Nephron (organoid): Measurements from ENCODE around the gene PLCB4.

ENCODE experiments used
- H3K27ac Mint-ChIP-seq, 3 experiments: 2 replicates each; pipeline ENCODE4 v1.8.0; 2020; ENCODE audit warnings: mixed read lengths in 3 of 3, mild to moderate bottlenecking in 2 of 3, moderate library complexity in 1 of 3
- H3K27me3 Mint-ChIP-seq: 2 replicates; pipeline ENCODE4 v1.8.0; 2021; ENCODE audit warnings: low read depth, mild to moderate bottlenecking, moderate library complexity, mixed read lengths
- H3K36me3 Mint-ChIP-seq: 2 replicates; pipeline ENCODE4 v1.8.0; 2020; ENCODE audit warnings: low read depth, mixed read lengths
- H3K4me1 Mint-ChIP-seq: 2 replicates; pipeline ENCODE4 v1.8.0; 2020; ENCODE audit warnings: mixed read lengths
- H3K4me3 Mint-ChIP-seq, 3 experiments: 2 replicates each; pipeline ENCODE4 v1.8.0; 2020; ENCODE audit warnings: mild to moderate bottlenecking in 3 of 3, mixed read lengths in 3 of 3, moderate library complexity in 2 of 3
- H3K9me3 Mint-ChIP-seq: 2 replicates; pipeline ENCODE4 v1.8.0; 2020; ENCODE audit warnings: mixed read lengths
- CTCF ChIP-seq, 3 experiments: fragments of 200-600 bp; sonication (generic); IDR thresholded peaks; one replicate each; pipeline ENCODE4 v1.5.0; 2021; ENCODE audit warnings: antibody characterized with exemption in 3 of 3; ENCODE audit not compliant: unreplicated experiment in 3 of 3

The PLCB4 gene

DNA sequence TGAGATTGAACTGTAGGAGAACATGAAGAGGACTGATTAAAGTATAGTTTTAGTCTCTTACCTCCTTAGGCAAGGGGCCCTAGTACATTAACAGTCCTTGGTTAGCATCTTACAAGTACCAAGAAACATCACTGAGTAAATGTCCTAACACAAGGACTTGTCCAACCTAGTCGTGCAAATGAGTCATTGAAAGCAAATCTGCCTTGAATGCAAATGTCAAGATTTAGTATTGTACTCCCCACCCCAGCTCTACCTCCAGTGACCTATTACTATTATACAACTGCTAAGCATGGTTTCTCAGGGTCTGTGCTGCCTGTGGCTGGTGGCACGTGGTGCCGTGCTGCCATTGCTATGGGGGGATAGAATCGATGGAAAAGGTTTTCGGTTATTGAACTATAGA lies 138.4 kb downstream of the PLCB4 start:
- no peak for TF ChIP-seq CTCF (IDR thresholded peaks at IDR 0.05; ENCODE audit: unreplicated experiment in 3 of 3)
- H3K4me3 Mint-ChIP-seq = no peak overlapping the region
- no peaks in the 10 kb centered on the region for H3K9me3 Mint-ChIP-seq
- no peaks in the 10 kb centered on the region for H3K36me3 Mint-ChIP-seq
- H3K27ac Mint-ChIP-seq = no peak overlapping the region
- no peaks in the 10 kb centered on the region for H3K27me3 Mint-ChIP-seq
- peaks cover 7% of the 10 kb centered on the region for H3K4me1 Mint-ChIP-seq

DNA sequence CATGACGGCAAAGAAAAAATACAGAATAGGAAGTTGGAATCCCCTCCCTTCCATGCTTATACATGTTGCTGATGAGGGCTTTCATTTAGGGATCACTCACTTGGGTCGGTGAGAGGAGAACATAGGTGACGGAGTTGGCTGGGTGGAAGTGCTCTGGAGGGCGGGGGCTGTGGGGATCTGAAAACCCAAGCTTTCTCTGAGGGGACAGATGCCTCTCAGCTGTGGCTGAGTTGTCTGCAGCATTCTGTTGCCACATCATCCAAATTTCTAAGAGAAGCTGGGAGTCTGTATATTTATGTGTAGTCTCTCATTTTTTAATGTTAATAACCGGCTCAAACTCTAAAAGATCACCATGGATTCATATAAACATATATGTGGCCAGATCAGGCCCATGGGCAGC lies 141.5 kb downstream of the PLCB4 start:
- no peak for TF ChIP-seq CTCF (IDR thresholded peaks at IDR 0.05; ENCODE audit: unreplicated experiment in 3 of 3)
- Mint-ChIP-seq H3K9me3 (no peaks in the 10 kb centered on the region), H3K27ac (no peak overlapping the region), H3K4me3 (no peak overlapping the region), H3K36me3 (no peaks in the 10 kb centered on the region), H3K27me3 (no peaks in the 10 kb centered on the region), H3K4me1 (no peaks in the 10 kb centered on the region)

DNA sequence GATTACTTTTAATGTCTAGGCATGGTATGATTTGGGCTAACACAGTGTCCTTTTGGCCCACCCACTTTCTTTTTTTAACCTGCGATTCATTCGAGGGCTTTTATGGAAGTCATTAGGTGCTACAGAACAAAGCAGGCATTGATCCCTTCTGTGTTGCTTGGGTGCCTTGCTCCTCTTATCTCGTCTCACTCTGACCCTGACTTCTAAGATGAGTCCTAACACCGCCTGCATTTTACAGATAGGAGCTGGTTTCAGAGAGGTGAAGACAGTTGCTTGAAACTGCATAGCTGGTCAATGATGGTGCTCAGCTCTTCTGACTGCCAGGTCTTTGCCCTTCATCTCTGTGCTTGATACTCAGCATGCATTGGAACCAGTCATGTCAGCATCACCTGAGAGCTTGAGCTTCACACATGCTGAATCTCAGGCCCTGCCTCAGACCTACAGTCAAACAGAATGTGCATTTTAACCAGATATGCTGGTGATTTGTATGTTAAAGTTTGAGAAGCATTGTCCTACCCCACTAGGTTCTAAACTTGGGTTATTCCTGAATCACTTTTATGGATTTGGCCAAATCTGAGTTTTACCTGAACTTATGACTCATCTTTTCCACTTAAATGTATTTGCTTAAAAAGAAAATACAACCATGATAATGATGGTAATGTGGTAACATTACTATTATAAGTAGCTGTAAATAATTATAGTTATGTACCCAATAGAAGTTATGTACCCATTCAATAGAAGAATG lies 142.3 kb downstream of the PLCB4 start:
- no peak overlapping the region for H3K4me3 Mint-ChIP-seq
- H3K9me3 Mint-ChIP-seq = no peaks in the 10 kb centered on the region
- no peaks in the 10 kb centered on the region for H3K36me3 Mint-ChIP-seq
- no peaks in the 10 kb centered on the region for H3K4me1 Mint-ChIP-seq
- no peak for TF ChIP-seq CTCF (IDR thresholded peaks at IDR 0.05; ENCODE audit: unreplicated experiment in 3 of 3)
- H3K27me3 Mint-ChIP-seq = no peaks in the 10 kb centered on the region
- H3K27ac Mint-ChIP-seq = no peak overlapping the region

GRCh38 chr20:9212735-9213134 lies 143.8 kb downstream of the PLCB4 start:
- H3K4me3 Mint-ChIP-seq = no peak overlapping the region
- no peak overlapping the region for H3K27ac Mint-ChIP-seq
- H3K36me3 Mint-ChIP-seq = no peaks in the 10 kb centered on the region
- no peaks in the 10 kb centered on the region for H3K4me1 Mint-ChIP-seq
- no peaks in the 10 kb centered on the region for H3K27me3 Mint-ChIP-seq
- TF ChIP-seq CTCF (IDR thresholded peaks at IDR 0.05; ENCODE audit: unreplicated experiment in 3 of 3) = no peak
- no peaks in the 10 kb centered on the region for H3K9me3 Mint-ChIP-seq

DNA sequence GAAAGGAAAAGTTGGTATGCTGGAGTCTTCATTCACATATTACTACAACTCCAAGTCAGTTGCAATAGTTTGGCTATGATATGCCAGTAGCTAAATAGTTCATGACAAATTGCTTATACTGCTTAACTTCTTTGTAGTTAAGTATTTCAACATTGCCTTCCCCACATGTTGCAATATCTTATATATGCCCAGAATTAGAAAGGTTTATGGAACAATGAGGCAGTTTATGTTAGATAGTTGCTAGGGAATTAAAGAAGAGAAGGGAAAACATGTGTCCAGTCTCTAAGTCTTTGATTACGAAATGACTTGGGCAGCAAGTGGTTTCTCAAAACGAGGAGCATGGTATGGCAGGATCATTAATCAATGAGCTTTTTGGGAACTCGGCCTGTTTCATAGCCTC lies 145.8 kb downstream of the PLCB4 start:
- Mint-ChIP-seq H3K36me3 (no peaks in the 10 kb centered on the region), H3K4me3 (no peak overlapping the region), H3K27ac (no peak overlapping the region), H3K4me1 (peaks cover 12% of the 10 kb centered on the region), H3K9me3 (no peaks in the 10 kb centered on the region), H3K27me3 (peaks cover 8% of the 10 kb centered on the region)
- TF ChIP-seq CTCF (IDR thresholded peaks at IDR 0.05; ENCODE audit: unreplicated experiment in 3 of 3) = no peak

- no peak overlapping the region for H3K27ac Mint-ChIP-seq
- peak in 1 of 3 experiments; percentile 34 for TF ChIP-seq CTCF (IDR thresholded peaks at IDR 0.05; ENCODE audit: unreplicated experiment in 3 of 3)
- H3K9me3 Mint-ChIP-seq = no peaks in the 10 kb centered on the region
- H3K27me3 Mint-ChIP-seq = peaks cover 8% of the 10 kb centered on the region
- no peaks in the 10 kb centered on the region for H3K36me3 Mint-ChIP-seq
- peaks cover 14% of the 10 kb centered on the region for H3K4me1 Mint-ChIP-seq
- no peak overlapping the region for H3K4me3 Mint-ChIP-seq
Measured at GRCh38 chr20:9215539-9215938, 146.7 kb downstream of the PLCB4 start.
